PFSK-1 (cell line): ENCODE results near the gene CLEC5A.

Experiments
- SIN3A ChIP-seq: IDR thresholded peaks from 2 replicates; pipeline ENCODE4 v1.6.1; 2012; ENCODE audit warnings: mild to moderate bottlenecking, low read length, moderate library complexity, borderline replicate concordance; ENCODE audit not compliant: insufficient read depth
- TAF1 ChIP-seq: IDR thresholded peaks from 2 replicates; pipeline ENCODE4 v1.6.1; 2012; ENCODE audit warnings: low read length, control low read depth, borderline replicate concordance; ENCODE audit not compliant: insufficient read depth

- TF ChIP-seq SIN3A, result no peak
- no peak for TF ChIP-seq TAF1
These were observed 29.2 kb upstream of the CLEC5A start for GRCh38 chr7:141975806-141976523.
